PC-3 (cell line): Measurements from ENCODE around the gene UNC13D.

Experiments
- EZH2 ChIP-seq: fragments of 300-600 bp; sonication (generic); IDR thresholded peaks from one replicate; pipeline ENCODE4 v1.6.1; 2017; ENCODE audit warnings: antibody characterized with exemption, mild to moderate bottlenecking, low read length; ENCODE audit not compliant: unreplicated experiment
- EZH2phosphoT487 ChIP-seq: fragments of 300-600 bp; sonication (generic); IDR thresholded peaks from 2 replicates; pipeline ENCODE4 v1.6.1; 2018; ENCODE audit warnings: mild to moderate bottlenecking, antibody characterized with exemption, low read length, borderline replicate concordance
- TF ChIP-seq, protein P1 (sequence below): fragments of 300-600 bp; sonication (generic); conservative IDR thresholded peaks from 2 replicates; pipeline ENCODE4 v1.5.1; 2017; ENCODE audit warnings: antibody characterized with exemption, low read depth, mild to moderate bottlenecking, low read length

DNA sequence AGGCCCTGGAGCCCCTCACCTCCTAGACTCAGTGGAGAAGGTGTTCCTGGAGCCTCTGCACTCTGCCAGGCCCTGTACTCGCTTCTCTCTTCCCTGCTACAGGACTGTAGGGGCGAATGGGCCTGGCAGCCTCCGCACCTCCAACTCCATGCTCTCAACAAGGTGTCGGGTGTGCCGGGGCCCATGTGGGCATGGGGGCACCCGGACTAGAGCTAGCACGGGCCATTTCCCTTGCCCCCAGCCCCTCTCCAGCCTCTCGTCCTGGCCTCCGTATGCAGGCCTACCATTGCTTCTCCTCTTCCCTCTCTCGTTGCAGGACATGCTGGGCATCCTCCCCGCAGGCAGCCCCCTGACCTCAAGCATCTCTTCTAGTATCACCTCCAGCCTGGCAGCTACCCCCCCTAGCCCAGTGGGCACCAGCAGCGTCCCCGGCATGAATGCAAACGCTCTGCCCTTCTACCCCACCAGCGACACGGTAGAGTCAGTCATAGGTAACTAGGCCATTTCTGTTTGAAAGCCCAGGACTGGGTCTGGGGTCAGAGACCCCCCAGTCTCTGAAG lies 25.8 kb downstream of the UNC13D start:
- TF ChIP-seq, protein P1, sequence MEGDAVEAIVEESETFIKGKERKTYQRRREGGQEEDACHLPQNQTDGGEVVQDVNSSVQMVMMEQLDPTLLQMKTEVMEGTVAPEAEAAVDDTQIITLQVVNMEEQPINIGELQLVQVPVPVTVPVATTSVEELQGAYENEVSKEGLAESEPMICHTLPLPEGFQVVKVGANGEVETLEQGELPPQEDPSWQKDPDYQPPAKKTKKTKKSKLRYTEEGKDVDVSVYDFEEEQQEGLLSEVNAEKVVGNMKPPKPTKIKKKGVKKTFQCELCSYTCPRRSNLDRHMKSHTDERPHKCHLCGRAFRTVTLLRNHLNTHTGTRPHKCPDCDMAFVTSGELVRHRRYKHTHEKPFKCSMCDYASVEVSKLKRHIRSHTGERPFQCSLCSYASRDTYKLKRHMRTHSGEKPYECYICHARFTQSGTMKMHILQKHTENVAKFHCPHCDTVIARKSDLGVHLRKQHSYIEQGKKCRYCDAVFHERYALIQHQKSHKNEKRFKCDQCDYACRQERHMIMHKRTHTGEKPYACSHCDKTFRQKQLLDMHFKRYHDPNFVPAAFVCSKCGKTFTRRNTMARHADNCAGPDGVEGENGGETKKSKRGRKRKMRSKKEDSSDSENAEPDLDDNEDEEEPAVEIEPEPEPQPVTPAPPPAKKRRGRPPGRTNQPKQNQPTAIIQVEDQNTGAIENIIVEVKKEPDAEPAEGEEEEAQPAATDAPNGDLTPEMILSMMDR, result no peak
- TF ChIP-seq EZH2, result no peak
- no peak for TF ChIP-seq EZH2phosphoT487
